Endothelial cell (in vitro differentiated cells): ENCODE results near the gene NTSR2. TPM values are rescaled to one million over a fixed set of nuclear protein-coding genes. Genes with fewer than 3 reads are reported as not detected.

Experiments
- DNase-seq: peaks from one replicate; pipeline ENCODE4 v3.0.0; 2021; ENCODE audit warnings: low spot score
- H3K27ac Mint-ChIP-seq: one replicate; pipeline ENCODE4 v1.8.0; 2021; ENCODE audit warnings: mixed read lengths, inconsistent platforms; ENCODE audit not compliant: unreplicated experiment
- H3K27me3 Mint-ChIP-seq: one replicate; pipeline ENCODE4 v1.8.0; 2021; ENCODE audit warnings: mild to moderate bottlenecking, moderate library complexity, mixed read lengths, inconsistent platforms; ENCODE audit not compliant: unreplicated experiment
- H3K36me3 Mint-ChIP-seq: one replicate; pipeline ENCODE4 v1.8.0; 2021; ENCODE audit warnings: mild to moderate bottlenecking, low read depth, mixed read lengths, inconsistent platforms; ENCODE audit not compliant: unreplicated experiment
- H3K4me1 Mint-ChIP-seq: one replicate; pipeline ENCODE4 v1.8.0; 2021; ENCODE audit warnings: mild to moderate bottlenecking, mixed read lengths, inconsistent platforms; ENCODE audit not compliant: unreplicated experiment
- H3K4me3 Mint-ChIP-seq: one replicate; pipeline ENCODE4 v1.8.0; 2021; ENCODE audit warnings: mild to moderate bottlenecking, mixed read lengths, inconsistent platforms; ENCODE audit not compliant: unreplicated experiment
- H3K9me3 Mint-ChIP-seq: one replicate; pipeline ENCODE4 v1.8.0; 2021; ENCODE audit warnings: mixed read lengths, inconsistent platforms; ENCODE audit not compliant: unreplicated experiment
- CTCF ChIP-seq: fragments of 200-600 bp; sonication (generic); IDR thresholded peaks from one replicate; pipeline ENCODE4 v1.5.0; 2021; ENCODE audit warnings: antibody characterized with exemption; ENCODE audit not compliant: unreplicated experiment
- total RNA-seq: library from RNA; stranded (reverse); fragmentation: NEBNext Ultra II Directional; extraction: Animal tissue kit (Norgen Biotek cat#: 25700); gene quantifications from one replicate; pipeline ENCODE4 v1.2.1, GENCODE V29; 2021; ENCODE audit not compliant: unreplicated experiment

NTSR2 gene
- total RNA-seq, 1 donor from 2014 or later = not detected

- no peak overlapping the region for H3K27ac Mint-ChIP-seq
- H3K9me3 Mint-ChIP-seq = no peaks in the 10 kb centered on the region
- no peak for DNase-seq
- peaks cover 10% of the 10 kb centered on the region for H3K4me1 Mint-ChIP-seq
- no peak overlapping the region for H3K4me3 Mint-ChIP-seq
- TF ChIP-seq CTCF = no peak
- no peaks in the 10 kb centered on the region for H3K36me3 Mint-ChIP-seq
- peaks cover 8% of the 10 kb centered on the region for H3K27me3 Mint-ChIP-seq
Observed at GRCh38 chr2:11676640-11677039, 6.6 kb upstream of the NTSR2 start.

- no peak for TF ChIP-seq CTCF
- H3K4me1 Mint-ChIP-seq = peaks cover 4% of the 10 kb centered on the region
Observed at GRCh38 chr2:11675423-11676112, 5.6 kb upstream of the NTSR2 start.

GRCh38 chr2:11674983-11675382, 5.0 kb upstream of the NTSR2 start:
- no peak for DNase-seq
- Mint-ChIP-seq H3K9me3 (no peaks in the 10 kb centered on the region), H3K36me3 (peaks cover 5% of the 10 kb centered on the region), H3K4me3 (no peak overlapping the region), H3K27me3 (peaks cover 10% of the 10 kb centered on the region), H3K27ac (no peak overlapping the region), H3K4me1 (peaks cover 4% of the 10 kb centered on the region)
- no peak for TF ChIP-seq CTCF

More at GRCh38 chr2:11675423-11676112, 5.6 kb upstream of the NTSR2 start:
- Mint-ChIP-seq H3K4me3 (no peak overlapping the region), H3K9me3 (no peaks in the 10 kb centered on the region), H3K27me3 (peaks cover 5% of the 10 kb centered on the region), H3K27ac (no peak overlapping the region), H3K36me3 (peaks cover under 1% of the 10 kb centered on the region)
- DNase-seq = no peak

- H3K27me3 Mint-ChIP-seq = peaks cover 7% of the 10 kb centered on the region
- H3K9me3 Mint-ChIP-seq = no peaks in the 10 kb centered on the region
- H3K4me3 Mint-ChIP-seq = no peak overlapping the region
- H3K36me3 Mint-ChIP-seq = peaks cover 5% of the 10 kb centered on the region
- no peak for DNase-seq
- TF ChIP-seq CTCF = no peak
- no peak overlapping the region for H3K27ac Mint-ChIP-seq
- H3K4me1 Mint-ChIP-seq = peaks cover 4% of the 10 kb centered on the region
Observed at GRCh38 chr2:11672407-11672806, 2.4 kb upstream of the NTSR2 start.

- peaks cover 4% of the 10 kb centered on the region for H3K4me1 Mint-ChIP-seq
- no peak for DNase-seq
- peaks cover 10% of the 10 kb centered on the region for H3K27me3 Mint-ChIP-seq
- H3K9me3 Mint-ChIP-seq = no peaks in the 10 kb centered on the region
- TF ChIP-seq CTCF = no peak
- H3K4me3 Mint-ChIP-seq = no peak overlapping the region
- no peak overlapping the region for H3K27ac Mint-ChIP-seq
- peaks cover 5% of the 10 kb centered on the region for H3K36me3 Mint-ChIP-seq
Observed at GRCh38 chr2:11667866-11668637, 1.9 kb downstream of the NTSR2 start.
